Bladder microvascular endothelial cell (primary cell): ENCODE measurements around the gene TUBB8B. TPM values are rescaled to one million over a fixed set of nuclear protein-coding genes. Genes with fewer than 3 reads are reported as not detected.

Experiments
- total RNA-seq: library from RNA; depleted of rRNA; stranded (reverse); fragments of >200 nt; gene quantifications from 2 replicates; pipeline ENCODE4 v1.2.3, GENCODE V29; 2014

TUBB8B gene
- total RNA-seq = not detected in 2 replicates

GRCh38 chr18:49176-49665 lies at the start of gene TUBB8B:
TUBB8B (minus strand) TSS chr18:49615; CDS start chr18:49557, 58 bp downstream.

Other genes with a start within 250 kb of the TUBB8B start
- 14.2 and 63.6 TPM in 2 replicates for gene USP14, start 108.9 kb upstream of the TUBB8B start, total RNA-seq
- 16.2 and 48.3 TPM in 2 replicates for gene THOC1, start 218.4 kb upstream of the TUBB8B start, total RNA-seq